ENCODE measurements around the gene S100A8. TPM values are rescaled to one million over a fixed set of nuclear protein-coding genes. Genes with fewer than 3 reads are reported as not detected.

Gene S100A8
- total RNA-seq, 1 donor from 2014 or later, result 3.9 TPM

DNA sequence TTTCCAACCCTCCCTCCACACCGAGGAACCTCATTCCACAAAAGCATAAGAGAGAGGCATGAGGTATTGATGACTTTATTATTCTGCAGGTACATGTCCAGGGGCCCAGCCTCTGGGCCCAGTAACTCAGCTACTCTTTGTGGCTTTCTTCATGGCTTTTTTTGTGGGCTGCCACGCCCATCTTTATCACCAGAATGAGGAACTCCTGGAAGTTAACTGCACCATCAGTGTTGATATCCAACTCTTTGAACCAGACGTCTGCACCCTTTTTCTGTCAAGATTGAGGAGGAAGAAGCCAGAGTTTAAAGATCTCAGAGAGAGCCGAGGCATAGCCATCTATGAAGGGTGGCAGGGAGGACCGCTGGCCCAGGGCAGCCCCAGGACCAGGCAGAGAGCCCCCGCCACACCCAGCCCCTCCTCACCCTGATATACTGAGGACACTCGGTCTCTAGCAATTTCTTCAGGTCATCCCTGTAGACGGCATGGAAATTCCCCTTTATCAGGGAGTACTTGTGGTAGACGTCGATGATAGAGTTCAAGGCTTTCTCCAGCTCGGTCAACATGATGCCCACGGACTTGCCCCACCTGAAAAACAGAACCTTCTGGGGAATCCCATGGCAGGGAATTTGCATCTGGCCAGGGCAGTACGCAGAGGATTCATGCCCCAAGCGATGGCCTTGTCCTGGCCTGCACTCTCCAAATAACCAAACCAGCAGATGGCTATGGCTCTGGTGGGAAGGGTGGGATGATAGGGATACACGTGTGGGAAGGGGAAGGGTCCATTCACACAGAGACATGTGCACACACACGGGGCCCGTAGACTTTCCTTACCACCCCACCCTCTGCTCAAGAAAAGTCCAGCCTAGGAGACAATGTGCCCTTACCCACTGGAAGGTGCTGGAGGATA, 647 bp downstream of the S100A8 start:
- DNase-seq, result no peak

DNA sequence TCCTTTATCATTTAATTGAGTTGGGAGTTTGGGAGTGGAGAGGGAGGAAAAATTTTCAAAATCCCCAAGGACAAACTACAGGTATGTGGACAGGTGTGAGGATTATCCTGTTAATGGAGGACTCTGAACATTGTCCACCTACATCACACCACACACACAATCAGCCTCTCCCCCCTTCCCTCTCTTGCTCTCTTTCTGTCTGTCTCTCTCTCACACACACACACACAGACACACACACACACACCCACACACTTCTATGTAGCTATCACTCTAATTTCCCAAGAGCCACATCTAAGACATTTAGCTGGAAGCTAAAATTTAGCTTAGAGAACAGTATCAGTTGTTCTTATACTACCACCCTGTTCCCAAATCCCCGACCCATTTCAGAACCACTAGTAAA, 1.5 kb downstream of the S100A8 start:
- DNase-seq, result no peak

DNA sequence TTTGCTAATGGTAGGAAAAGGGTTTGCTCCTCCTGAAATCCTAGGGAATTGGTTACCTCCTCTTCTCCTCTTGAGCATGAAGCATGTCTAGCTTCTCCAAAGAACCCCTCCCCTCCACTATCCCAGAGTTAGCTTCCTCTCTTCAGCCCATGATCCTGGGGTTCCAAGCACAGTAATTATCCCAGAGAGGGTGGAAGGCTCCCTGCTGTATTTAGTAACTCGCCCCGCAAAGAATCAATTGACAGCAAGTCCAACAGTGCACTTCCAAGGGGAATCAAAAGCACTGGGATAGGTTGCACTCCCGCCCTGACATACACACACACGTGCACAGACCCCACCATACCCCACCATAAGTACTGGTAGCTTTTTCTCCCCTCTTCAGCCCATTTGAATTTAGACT, 3.1 kb downstream of the S100A8 start:
- DNase-seq, result no peak

DNA sequence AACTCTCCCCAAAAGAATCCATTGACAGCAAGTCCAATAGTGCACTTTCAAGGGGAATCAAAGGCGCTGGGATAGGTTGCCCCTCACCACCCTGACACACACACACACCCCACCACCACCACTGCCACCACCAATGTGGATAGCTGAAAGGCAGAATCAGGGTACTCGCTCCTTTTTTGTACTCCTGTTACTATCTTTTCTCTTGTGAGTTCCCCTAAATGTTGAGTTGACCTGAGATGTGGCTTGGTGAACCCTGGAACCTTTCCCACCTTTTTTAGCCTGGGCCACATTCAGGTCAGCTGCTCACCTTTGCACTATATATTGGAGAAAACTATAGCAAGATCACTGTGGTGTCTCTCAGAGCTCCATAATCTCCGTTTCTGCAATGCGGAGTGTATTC, 3.9 kb downstream of the S100A8 start:
- DNase-seq, result no peak

DNA sequence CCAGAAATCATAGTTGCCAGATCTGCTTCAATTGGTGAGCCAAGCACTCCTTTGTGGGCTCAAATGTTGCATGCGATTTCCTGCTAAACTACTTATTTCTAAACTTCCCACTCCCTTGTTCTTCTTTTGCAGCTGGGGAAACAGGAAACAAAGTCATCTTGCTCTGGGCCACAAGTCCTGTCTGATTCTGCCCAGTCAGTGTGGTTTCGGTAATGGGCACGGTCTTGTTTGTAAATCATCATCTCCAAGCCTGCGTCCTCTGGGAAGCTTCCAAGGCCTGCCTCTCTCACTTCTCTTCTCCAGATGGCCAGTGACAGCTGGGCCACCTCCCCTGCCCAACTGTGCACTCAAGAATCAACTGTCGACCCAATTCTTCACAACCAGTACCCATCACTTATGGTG, 4.4 kb downstream of the S100A8 start:
- no peak for DNase-seq

DNA sequence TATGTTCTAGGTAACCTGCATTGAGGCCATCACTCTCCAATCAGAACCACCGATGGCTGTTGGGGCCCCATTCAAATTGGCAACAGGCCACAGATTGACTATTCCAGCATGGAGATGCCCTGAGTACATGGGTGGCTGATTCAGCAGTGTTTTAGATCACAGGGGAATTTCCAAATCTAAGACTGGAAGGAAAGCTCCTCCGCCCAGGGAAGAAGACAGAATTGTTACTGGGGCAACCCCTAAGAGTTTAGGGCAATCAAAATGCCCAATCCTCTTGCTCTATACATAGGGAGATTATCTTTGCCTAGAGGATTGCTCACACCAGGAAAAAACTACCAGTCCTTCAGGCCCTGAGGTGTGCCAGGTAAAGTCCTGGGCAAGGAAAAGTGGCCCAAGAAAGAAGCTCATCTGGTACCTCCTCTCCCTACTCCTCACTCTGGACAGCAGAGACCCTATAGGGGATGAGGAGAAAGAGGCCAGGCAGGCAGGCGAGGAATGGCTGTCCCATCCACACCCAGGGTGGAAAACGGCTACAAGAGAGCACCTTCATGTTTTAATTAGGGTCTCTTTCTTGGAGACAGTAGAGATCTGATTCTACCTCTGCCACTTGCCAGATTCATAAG, 5.8 kb downstream of the S100A8 start:
- no peak for DNase-seq

DNA sequence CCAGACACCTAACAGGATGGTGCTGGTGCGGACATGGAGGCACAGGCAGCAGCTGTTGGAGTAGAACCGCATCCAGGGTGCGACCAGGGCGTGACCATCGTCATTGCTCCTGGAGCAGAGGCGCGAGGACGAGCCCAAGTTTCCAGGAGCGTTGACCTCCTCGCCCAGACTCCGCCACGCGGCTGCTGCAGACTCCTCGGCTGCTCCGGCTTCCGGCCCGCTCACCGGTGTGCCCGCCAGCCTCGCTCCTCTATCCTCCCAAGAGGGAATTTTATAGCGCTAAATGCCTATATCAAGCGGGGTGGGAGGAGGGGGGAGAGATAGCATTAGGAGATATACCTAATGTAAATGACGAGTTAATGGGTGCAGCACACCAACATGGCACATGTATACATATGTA, 10.2 kb downstream of the S100A8 start:
- DNase-seq, result no peak

DNA sequence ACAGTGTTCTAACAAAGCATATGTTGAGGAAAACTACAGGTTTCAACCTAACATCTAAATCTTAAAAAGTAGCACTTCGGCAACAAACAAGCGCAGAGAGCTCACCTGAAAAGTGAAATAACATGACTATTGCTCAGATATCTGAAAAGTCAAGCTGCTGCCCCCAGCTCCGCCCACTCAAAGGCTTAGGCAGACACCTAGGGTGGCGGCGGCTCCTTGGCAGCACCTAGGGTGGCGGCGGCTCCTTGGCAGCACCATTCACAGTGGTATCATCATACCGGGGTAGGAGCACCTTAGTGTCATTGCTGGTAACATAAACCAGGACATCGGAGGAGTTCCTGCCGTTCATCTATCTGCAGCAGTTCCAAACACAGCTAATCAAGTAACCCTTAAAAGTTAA, 11.3 kb downstream of the S100A8 start:
- no peak for DNase-seq

DNA sequence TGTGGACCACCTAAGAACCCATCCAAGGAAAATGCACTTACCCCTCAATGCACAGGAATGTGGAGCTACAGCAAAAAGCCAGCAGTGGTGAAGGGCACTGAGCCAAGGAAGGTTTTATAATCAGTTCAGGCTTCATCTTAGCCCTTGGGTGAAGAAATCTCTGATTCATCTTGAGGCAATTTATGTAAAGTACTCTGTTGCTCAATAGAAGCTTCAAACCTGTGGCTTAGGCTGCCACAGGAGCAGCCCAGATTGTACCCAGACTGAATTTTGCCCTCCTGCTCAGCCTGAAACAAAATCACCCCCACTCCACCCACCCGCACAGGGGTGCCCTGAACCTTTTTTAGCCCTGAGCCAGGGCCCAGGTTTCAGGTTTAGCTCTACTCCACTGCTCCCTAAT, 15.4 kb downstream of the S100A8 start, which contains the start of gene S100A12:
Gene S100A12, minus strand, starts transcription at position 111 of the 400 bp plus-strand sequence. CDS start 1,029 bp downstream, outside the sequence.
- DNase-seq, result no peak

DNA sequence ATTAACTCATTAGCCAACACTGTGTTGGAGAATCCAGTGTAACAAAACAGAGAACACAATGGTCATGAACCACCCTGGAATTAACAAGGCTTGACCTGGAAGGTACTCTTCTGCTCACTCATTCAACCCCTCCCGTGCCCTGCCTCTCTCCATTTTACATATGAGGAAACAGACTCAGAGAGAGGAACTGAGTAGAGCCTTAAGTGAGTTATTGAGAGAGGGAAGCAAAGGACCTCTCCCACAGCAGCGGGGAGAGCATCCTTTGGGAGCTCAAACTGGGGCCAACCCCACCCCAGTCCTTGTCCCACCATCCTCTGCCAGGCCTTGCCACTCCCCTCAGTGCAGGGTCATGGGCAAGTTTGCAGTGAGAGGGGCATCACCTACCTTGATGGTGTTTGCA, 16.8 kb downstream of the S100A8 start:
- no peak for DNase-seq

DNA sequence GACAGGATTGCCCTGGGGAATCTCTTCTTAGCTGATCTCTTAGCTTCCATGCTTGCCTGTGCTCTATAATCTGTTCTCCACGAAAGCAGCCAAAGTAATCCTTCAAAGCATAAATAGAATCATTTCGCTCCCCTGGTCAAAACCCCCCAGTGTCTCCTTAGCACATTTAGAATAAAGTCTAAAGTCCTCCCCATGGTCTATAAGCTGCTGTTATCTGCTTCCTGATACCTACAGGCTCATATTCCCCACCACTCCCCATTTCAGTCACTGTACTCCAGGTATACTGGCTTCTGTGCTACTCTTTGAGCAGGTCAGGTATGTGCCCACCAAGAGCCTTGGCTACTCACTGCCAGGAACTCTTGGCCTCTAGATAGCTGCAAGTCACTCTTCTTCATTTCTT, 18.3 kb downstream of the S100A8 start:
- no peak for DNase-seq

DNA sequence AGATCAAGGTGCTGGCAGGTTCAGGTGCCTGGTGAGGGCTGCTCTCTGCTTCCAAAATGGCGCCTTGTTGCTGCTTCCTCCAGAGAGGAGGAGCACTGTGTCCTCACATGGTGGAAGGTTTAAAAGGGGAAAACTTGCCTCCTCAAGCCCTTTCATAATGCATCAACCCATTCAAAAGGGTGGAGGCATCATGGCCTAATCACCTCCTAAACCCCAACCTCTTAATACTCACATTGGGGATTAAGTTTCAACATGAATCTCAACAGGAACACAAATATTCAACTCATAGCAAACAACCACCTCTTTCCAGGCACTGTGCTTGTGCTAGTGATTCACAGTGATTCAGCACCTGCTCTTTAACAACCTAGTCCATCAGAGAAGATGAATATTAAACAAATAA, 19.6 kb downstream of the S100A8 start:
- no peak for DNase-seq

DNA sequence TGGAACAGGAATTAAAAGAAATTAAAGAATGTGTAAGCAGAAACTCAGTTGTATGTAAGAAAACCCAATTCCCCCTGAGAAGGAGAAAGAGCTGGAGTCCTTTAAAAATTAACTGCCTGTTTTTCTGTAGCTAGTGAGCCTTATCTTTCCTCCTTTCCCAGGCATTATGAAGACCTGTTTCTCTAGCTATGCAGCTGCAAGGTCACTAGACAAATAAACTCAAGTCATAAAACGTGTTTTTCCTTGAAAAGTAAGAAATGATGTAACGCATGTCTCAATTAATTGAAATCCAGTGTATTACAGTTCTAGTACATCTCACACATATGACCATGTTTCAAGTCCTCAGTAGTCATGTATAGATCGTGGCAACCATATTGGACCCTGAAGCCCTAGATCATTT, 20.7 kb downstream of the S100A8 start:
- DNase-seq, result no peak

DNA sequence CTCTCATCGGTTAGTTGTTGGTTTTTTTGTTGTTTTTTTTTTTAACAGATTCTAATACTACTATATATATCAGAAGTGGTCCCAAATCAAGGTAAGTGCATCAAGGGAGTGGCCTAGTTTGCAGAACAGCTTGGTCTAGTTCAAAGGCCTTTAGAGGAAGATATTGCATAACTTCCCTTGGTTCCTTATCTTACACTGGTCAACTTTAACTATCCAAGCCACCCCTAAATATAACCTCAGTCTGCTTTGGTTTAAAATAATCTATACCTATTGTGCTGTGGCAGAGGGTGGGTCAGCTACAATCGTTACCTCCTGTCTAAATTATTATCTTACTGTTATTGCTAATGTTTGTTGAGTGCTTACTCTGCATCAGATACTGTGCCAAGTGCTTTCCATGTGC, 22.4 kb downstream of the S100A8 start:
- DNase-seq, result no peak

DNA sequence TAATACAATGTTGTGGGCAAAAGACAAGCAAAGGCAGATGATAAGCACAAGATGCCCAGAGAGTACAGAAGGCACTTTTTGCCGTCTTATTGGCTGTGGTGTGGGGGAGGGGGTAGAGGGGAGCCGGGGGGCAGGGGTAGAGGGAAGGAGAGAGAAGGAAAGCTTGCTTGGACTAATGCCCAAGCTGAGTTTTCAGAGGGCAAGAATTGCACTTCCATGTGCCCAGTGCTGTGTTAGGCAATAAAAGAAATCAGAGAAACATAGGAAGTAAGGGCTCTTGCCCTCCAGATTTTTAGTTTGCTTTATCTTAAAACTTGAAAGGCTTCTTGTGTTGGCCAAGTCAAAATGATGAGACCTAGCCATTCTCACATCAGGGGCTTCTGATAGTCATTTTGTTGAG, 23.8 kb downstream of the S100A8 start:
- no peak for DNase-seq

DNA sequence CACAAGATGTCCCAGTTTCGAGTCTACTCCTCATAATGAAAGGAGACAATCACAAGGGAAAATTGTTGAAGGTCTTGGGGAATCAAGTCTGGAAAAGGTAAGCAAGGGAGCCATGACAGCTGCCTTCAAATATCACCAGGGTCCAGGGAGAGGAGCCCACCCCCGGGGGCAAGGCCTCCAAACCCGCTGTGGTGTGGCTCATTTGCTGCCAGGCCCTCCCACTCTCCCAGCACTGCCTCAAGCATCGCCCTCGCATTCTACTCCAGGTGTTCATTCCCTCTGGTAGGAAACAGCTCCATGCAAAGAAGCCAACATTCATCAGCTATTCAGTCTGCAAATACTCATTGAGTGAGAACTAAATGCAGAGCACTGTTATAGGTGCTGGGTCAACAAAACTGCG, 24.6 kb downstream of the S100A8 start:
- DNase-seq, result no peak

DNA sequence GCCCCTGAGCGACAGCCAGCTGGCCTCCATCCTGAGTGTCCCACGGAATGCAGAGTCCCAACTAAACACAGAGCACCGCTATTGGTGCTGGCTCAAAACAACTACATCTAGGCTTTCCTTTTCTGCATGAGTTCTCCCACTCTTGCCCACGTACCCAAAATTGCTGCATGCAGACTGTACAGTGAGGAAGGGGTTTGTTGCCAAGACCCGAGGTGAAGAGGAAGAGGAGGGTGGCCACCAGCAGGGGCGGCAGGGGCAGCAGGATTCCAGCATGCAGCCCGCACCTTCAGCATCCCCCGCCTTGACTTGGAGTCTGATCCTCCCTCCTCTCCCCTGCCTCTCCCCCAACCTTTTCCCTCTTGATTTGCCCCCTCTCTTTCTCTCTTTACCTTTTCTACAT, 25.2 kb downstream of the S100A8 start:
- no peak for DNase-seq

DNA sequence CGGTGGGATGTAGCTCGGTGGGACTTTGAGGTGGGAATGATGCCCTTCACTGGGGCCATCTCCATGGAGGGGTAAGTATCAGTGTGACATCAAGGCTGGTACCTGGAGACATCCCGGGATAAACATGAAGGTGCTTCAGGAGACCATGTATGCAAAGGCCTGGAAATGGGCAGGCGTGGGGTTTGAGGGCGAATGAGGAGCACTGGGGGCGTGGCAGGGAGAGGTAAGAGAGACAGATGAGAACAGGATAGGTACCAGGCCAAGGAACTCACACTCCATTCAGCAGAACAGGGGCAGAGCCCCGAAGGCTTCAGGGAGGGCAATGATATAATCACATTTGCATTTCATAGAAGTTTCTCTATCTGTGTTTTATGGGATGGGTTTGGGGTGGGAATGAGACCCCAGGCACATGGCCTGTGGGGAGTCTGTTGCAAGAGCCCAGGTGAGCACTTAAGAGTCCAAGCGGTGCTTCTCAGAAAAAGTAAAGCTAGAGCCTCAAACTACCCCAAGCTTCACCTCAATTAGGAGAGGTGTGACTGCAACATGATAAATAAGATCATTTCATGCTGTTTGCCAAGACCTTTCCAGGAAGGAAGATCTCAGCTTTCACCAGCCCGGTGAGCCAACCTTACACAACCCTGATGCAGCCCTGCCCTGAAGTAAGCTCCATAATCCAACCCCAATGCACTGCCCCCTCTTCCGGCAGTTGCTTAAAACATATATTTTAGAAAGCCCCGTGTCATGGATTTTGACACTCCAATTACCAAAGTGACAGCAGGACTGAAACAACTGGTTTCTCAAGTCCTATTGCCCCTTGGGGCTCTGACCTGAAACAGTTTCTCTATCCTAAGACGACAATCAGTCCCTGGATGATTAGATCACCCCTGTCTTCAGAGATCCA, 25.9 kb downstream of the S100A8 start:
- no peak for DNase-seq

DNA sequence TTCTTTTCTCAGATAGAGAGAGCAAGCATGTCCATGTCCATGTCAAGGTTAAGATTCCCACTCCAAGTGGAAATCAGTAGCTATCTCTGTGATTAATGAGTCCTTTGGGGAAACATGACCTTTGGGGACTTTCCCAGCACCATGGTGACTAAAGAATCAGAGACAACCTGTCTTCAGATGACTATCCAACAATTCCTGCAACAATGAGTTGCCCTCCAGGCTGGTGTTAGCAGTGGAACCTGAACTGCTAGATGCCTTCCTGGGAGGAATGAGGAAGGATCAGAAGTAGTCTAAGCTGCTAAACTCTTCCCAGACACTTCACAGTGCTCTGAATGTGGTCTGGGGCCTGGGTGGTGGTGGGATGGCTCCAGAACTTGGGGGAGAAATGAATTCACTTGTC, 26.7 kb downstream of the S100A8 start:
- DNase-seq, result no peak

DNA sequence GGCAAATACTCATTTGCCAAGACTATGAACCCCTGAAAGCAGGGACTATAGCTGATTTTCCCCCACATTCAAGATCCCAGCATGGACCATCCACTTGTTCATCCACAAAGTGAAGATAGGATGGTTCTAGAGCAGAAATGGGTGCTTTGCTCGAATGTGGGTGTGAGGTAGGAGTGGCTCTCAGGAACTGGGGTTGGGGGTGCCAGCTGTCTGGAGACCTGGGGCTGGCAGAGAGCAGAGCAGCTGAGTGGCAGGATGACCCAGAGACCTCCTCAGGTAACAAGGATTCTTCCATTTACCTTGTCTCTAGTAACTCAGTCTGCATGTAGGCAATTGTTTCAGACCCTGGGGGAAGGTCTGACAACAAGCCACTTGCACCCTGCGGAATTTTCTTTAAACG, 27.2 kb downstream of the S100A8 start:
- no peak for DNase-seq

DNA sequence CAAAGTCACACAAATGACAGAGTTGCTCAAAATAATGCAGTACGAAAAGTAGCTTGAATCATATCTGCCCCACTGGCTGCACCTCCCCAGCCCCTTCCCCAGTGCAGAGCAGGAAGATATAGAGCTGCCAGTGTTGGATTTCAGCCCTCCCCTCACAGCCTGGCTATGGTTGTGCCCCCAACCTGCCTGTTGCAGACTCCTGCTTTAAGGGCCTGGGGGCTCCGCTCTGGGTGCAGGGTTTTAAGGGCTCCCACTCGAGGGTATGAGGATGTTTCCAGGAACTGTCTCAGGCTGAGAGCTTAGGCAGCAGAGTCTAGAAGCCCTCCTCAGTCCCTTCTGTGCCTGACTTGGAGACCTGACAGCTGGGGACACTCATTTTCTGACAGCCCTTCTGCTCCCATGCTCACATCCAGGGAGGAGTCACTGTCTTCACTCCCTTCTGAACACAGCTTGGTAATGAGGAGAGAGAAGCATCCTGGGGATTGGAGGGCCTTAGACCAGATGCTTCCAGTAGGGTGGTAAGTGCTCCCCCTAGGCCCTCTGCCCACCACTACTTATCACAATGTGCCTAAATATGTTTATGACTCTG, 28.6 kb downstream of the S100A8 start:
- no peak for DNase-seq

DNA sequence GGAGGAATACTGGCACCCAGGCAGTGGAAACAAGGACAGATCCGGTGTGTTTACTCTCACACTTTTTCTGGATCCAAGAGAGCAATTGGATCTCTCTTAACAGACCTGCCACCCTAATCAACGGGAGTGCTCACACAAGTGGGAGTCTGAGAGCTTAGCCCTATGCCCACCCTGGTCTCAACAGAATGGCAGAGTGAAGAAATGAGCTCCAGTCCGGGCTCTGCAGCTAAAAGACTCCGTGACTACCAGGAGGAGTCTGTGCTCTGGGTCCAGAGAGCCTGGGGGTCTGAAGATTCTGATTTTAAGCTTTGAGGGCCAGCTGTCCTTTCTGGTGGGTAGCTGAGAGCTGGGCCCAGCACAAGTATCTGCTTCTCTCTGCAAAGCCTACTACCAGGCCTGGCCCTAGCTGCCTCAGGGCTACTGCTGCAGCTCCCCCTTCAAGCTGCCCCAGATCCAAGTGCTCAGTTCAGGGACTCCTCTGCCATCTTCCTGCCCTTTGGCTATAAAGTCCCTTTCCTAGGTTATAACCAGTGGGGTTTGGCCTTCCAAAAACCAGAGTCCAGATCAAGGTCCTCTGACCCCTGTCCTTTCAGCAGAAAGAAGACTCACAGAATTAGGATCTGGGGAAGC, 29.3 kb downstream of the S100A8 start:
- no peak for DNase-seq

All from occipital lobe (tissue), 2 donors.